Keratinocyte (primary cell): ENCODE data around the gene SYS1. TPM values are rescaled to one million over a fixed set of nuclear protein-coding genes. Genes with fewer than 3 reads are reported as not detected.

ENCODE experiments used
- DNase-seq: peaks from one replicate; pipeline ENCODE4 v3.0.0-alpha.2; 2011; ENCODE audit warnings: low read depth, missing footprints, low spot score
- FAIRE-seq: peaks from 2 replicates; lab custom pipeline; 2011; peaks lifted over from hg19 to GRCh38; lab: Jason Lieb, UNC
- H2AFZ ChIP-seq: 2 replicates; pipeline ENCODE4 v1.6.0; 2012; ENCODE audit warnings: low read length, control low read depth, inconsistent platforms; ENCODE audit not compliant: control insufficient read depth
- H3K27ac ChIP-seq: 2 replicates; pipeline ENCODE4 v1.5.1; 2011; ENCODE audit warnings: low read length; ENCODE audit not compliant: control insufficient read depth, insufficient read depth
- H3K27me3 ChIP-seq: 3 replicates; pipeline ENCODE4 v1.6.0; 2011; ENCODE audit warnings: low read length; ENCODE audit not compliant: control insufficient read depth, insufficient read depth; ENCODE audit errors: extremely low read depth
- H3K36me3 ChIP-seq, 2 experiments: 2 replicates in 1 of 2; 3 replicates in 1 of 2; pipeline ENCODE4 v1.5.1; 2011; ENCODE audit warnings: low read length in 2 of 2, mild to moderate bottlenecking in 1 of 2; ENCODE audit not compliant: control insufficient read depth in 2 of 2, insufficient read depth in 2 of 2; ENCODE audit errors: extremely low read depth in 1 of 2
- H3K4me1 ChIP-seq: 3 replicates; pipeline ENCODE4 v1.5.1; 2011; ENCODE audit warnings: low read length; ENCODE audit not compliant: control insufficient read depth, insufficient read depth; ENCODE audit errors: extremely low read depth
- H3K4me2 ChIP-seq: 3 replicates; pipeline ENCODE4 v1.6.0; 2011; ENCODE audit warnings: low read depth, low read length; ENCODE audit not compliant: control insufficient read depth, insufficient read depth; ENCODE audit errors: extremely low read depth
- H3K4me3 ChIP-seq, 3 experiments: fragments of 200-600 bp in 1 of 3; sonication (generic) in 1 of 3; 2 replicates in 2 of 3; 3 replicates in 1 of 3; pipeline ENCODE4 v1.5.1; 2011 to 2016; ENCODE audit warnings: low read length in 3 of 3, mild to moderate bottlenecking in 3 of 3, control low read depth in 2 of 3, inconsistent platforms in 1 of 3, low read depth in 1 of 3, mixed read lengths in 1 of 3, mixed run types in 1 of 3, moderate library complexity in 1 of 3; ENCODE audit not compliant: control insufficient read depth in 2 of 3, insufficient read depth in 2 of 3; ENCODE audit errors: extremely low read depth in 1 of 3
- H3K79me2 ChIP-seq: 2 replicates; pipeline ENCODE4 v1.6.0; 2012; ENCODE audit warnings: low read length; ENCODE audit not compliant: control insufficient read depth, insufficient read depth
- H3K9ac ChIP-seq: 3 replicates; pipeline ENCODE4 v1.6.0; 2011; ENCODE audit warnings: low read length; ENCODE audit not compliant: control insufficient read depth, insufficient read depth; ENCODE audit errors: extremely low read depth
- H3K9me1 ChIP-seq: 3 replicates; pipeline ENCODE4 v1.6.0; 2011; ENCODE audit warnings: low read length; ENCODE audit not compliant: control insufficient read depth, insufficient read depth; ENCODE audit errors: extremely low read depth
- H3K9me3 ChIP-seq: 2 replicates; pipeline ENCODE4 v1.5.1; 2012; ENCODE audit warnings: low read depth, low read length; ENCODE audit not compliant: control insufficient read depth
- H4K20me1 ChIP-seq: 3 replicates; pipeline ENCODE4 v1.6.0; 2011; ENCODE audit warnings: low read length; ENCODE audit not compliant: control insufficient read depth, insufficient read depth; ENCODE audit errors: extremely low read depth
- CTCF ChIP-seq, 3 experiments: IDR thresholded peaks in 1 of 3; conservative IDR thresholded peaks in 1 of 3; optimal IDR thresholded peaks in 1 of 3; 2 replicates in 2 of 3; 3 replicates in 1 of 3; pipeline versions ENCODE3 to v1.5.1; 2011; ENCODE audit warnings: low read length in 3 of 3, mild to moderate bottlenecking in 3 of 3, moderate library complexity in 2 of 3, control low read depth in 1 of 3, inconsistent platforms in 1 of 3; ENCODE audit not compliant: insufficient read depth in 2 of 3; ENCODE audit errors: extremely low read depth in 1 of 3
- EZH2 ChIP-seq: IDR thresholded peaks from one replicate; pipeline ENCODE4 v1.6.1; 2012; ENCODE audit warnings: inconsistent platforms, mild to moderate bottlenecking, low read length, moderate library complexity
- dilution Hi-C: fragments of 300-500 bp; cut with MboI; formaldehyde crosslinking; loops from one replicate; pipeline ENCODE4 v1.7.0; 2020; ENCODE audit warnings: low sequenced_read_pairs; ENCODE audit not compliant: extremely low pct_ligation_motif_present
- polyA plus RNA-seq, 5 experiments: library from polyadenylated mRNA; depleted of rRNA in 3 of 5; stranded (reverse) in 3 of 5; stranded (forward) in 1 of 5; unstranded in 1 of 5; fragments of >200 nt; gene quantifications; 1 replicate in 1 of 5; 2 replicates in 3 of 5; 3 replicates in 1 of 5; pipeline versions ENCODE4 v1.2.1 to v1.2.3, GENCODE V29; 2011 to 2012; ENCODE audit warnings: missing spikeins in 2 of 5, low read depth in 1 of 5, low replicate concordance in 1 of 5

SYS1 gene
- polyA plus RNA-seq, 1 donor (not counting 4 experiments of a cell fraction or from before 2014, with no cell fraction given), result 16.8 TPM

GRCh38 chr20:45354423-45355208 is 8.3 kb upstream of the SYS1 start:
- no peak overlapping the region for H3K4me3 ChIP-seq
- H4K20me1 ChIP-seq, result no peaks in the 10 kb centered on the region
- peaks cover 40% of the 10 kb centered on the region for H3K4me1 ChIP-seq
- H3K9me1 ChIP-seq, result no peaks in the 10 kb centered on the region
- no peak overlapping the region for H3K9ac ChIP-seq
- H3K9me3 ChIP-seq, result no peaks in the 10 kb centered on the region
- TF ChIP-seq EZH2 (no peak), CTCF (optimal IDR thresholded peaks at IDR 0.05 in 1 of 3, IDR thresholded peaks at IDR 0.05 in 1 of 3, conservative IDR thresholded peaks at IDR 0.05 in 1 of 3; ENCODE audit: extremely low read depth in 1 of 3, insufficient read depth in 2 of 3, low read length in 3 of 3) (no peak)
- no peak overlapping the region for H3K27ac ChIP-seq
- H3K27me3 ChIP-seq, result no peaks in the 10 kb centered on the region
- dilution Hi-C loops, result no loop called here
- H3K36me3 ChIP-seq, result no peaks in the 10 kb centered on the region
- H2AFZ ChIP-seq, result no peak overlapping the region
- DNase-seq (no peak), FAIRE-seq (no peak)
- peak overlapping the region; percentile 72 for H3K4me2 ChIP-seq
- H3K79me2 ChIP-seq, result no peaks in the 10 kb centered on the region

DNA sequence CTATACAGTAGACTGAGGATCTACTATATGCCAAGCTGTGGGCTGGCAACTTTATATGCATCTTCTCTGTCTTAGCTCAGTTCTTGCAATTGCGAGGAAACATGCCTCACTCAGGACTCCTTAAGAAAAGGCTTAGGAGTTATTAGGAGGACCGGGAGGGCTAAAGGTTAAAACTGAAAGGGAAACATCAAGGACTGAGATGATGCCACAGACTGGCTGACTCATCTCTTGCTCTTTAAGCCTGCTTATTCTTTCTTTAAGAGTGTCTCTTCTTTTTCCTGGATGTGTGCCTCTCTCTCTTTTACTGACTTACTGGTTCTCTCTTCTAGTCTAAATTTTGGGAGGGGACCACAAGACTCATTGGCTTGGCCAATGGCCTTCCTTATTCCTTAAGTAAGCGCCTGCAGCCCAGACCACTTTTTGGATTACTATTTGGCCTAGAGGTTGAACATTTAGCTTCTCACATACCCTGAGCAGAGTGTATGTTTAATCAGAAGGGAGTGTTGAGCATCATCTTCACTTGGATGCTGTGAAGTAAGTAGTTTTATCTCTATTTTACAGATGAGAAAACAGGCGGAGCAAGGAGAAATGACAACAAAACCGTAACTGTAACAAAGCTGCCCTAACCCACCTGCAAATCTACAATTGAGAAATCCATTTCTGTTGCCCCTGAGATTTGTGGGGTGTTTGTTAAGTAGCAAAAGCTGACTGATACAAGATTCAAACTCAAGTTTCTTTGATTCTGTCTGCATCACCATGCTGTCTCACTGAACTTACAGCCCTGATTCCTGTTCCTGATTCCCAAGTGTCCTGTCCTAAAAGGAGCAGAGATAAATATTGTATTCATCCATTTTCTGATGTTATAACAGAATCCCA is 7.5 kb upstream of the SYS1 start:
- Histone ChIP-seq H3K9me1 (no peaks in the 10 kb centered on the region), H3K27ac (no peak overlapping the region), H3K4me1 (peaks cover 47% of the 10 kb centered on the region), H3K9me3 (no peaks in the 10 kb centered on the region), H4K20me1 (no peaks in the 10 kb centered on the region), H3K36me3 (no peaks in the 10 kb centered on the region), H3K27me3 (no peaks in the 10 kb centered on the region), H2AFZ (no peak overlapping the region), H3K4me2 (peak overlapping the region; percentile 72), H3K4me3 (no peak overlapping the region), H3K79me2 (no peaks in the 10 kb centered on the region), H3K9ac (no peak overlapping the region)
- peak; percentile 44 for FAIRE-seq
- dilution Hi-C loops, result no loop called here
- DNase-seq, result no peak
- TF ChIP-seq EZH2 (no peak), CTCF (optimal IDR thresholded peaks at IDR 0.05 in 1 of 3, IDR thresholded peaks at IDR 0.05 in 1 of 3, conservative IDR thresholded peaks at IDR 0.05 in 1 of 3; ENCODE audit: extremely low read depth in 1 of 3, insufficient read depth in 2 of 3, low read length in 3 of 3) (no peak)
